H1 (cell line): ENCODE measurements around the gene PLCL2. TPM values are rescaled to one million over a fixed set of nuclear protein-coding genes. Genes with fewer than 3 reads are reported as not detected.

Experiments used
- CTCF ChIA-PET: fragments of 300-600 bp; sonication (Branson Sonifier 250); formaldehyde crosslinking; loops from one replicate; lab custom pipeline; 2021; ENCODE audit not compliant: partially characterized antibody; lab: Charles Lee
- POLR2A ChIA-PET: fragments of 300-600 bp; sonication (Branson Sonifier 250); formaldehyde crosslinking; loops from one replicate; lab custom pipeline; 2021; ENCODE audit warnings: inconsistent platforms; ENCODE audit not compliant: partially characterized antibody; lab: Charles Lee
- DNase-seq, 2 experiments: peaks; one replicate each; pipeline versions ENCODE4 v3.0.0 to v3.0.0-alpha.2; 2010 to 2022; ENCODE audit warnings: low spot score in 2 of 2, low read depth in 1 of 2, mixed read lengths in 1 of 2
- FAIRE-seq: peaks from 2 replicates; lab custom pipeline; 2011; peaks lifted over from hg19 to GRCh38; lab: Jason Lieb, UNC
- H2AFZ ChIP-seq: 2 replicates; pipeline ENCODE4 v1.8.1; 2012; ENCODE audit warnings: low read length, inconsistent platforms
- H2AK5ac ChIP-seq: 2 replicates; pipeline ENCODE4 v1.6.1; 2013; ENCODE audit warnings: low read depth, low read length
- H2BK120ac ChIP-seq: replicated peaks from 2 replicates; pipeline ENCODE3; 2013; ENCODE audit warnings: low read depth, low read length, inconsistent platforms
- H2BK12ac ChIP-seq: 2 replicates; pipeline ENCODE4 v1.6.1; 2013; ENCODE audit warnings: low read depth, low read length
- H2BK15ac ChIP-seq: 2 replicates; pipeline ENCODE4 v1.6.1; 2013; ENCODE audit warnings: low read length
- H2BK20ac ChIP-seq: 2 replicates; pipeline ENCODE4 v1.6.1; 2013; ENCODE audit warnings: low read length
- H2BK5ac ChIP-seq: 2 replicates; pipeline ENCODE4 v1.6.1; 2013; ENCODE audit warnings: low read depth, low read length
- H3K14ac ChIP-seq: 2 replicates; pipeline ENCODE4 v1.6.1; 2013; ENCODE audit warnings: inconsistent platforms; ENCODE audit not compliant: insufficient read length
- H3K18ac ChIP-seq: 2 replicates; pipeline ENCODE4 v1.6.1; 2013; ENCODE audit warnings: low read length; ENCODE audit errors: extremely low read depth
- H3K23ac ChIP-seq: 2 replicates; pipeline ENCODE4 v1.6.1; 2013; ENCODE audit warnings: inconsistent platforms; ENCODE audit not compliant: insufficient read length
- H3K23me2 ChIP-seq: 2 replicates; pipeline ENCODE4 v1.6.1; 2013; ENCODE audit warnings: low read depth, low read length
- H3K27ac ChIP-seq: 2 replicates; pipeline ENCODE4 v1.6.1; 2011; ENCODE audit warnings: low read depth, low read length, inconsistent platforms
- H3K27me3 ChIP-seq, 4 experiments: replicated peaks in 1 of 4; 1 replicate in 1 of 4; 2 replicates in 3 of 4; pipeline versions ENCODE4 v1.6.1 to v1.8.1; 2011 to 2013; ENCODE audit warnings: low read length in 3 of 4, mild to moderate bottlenecking in 3 of 4, inconsistent platforms in 2 of 4, mixed read lengths in 2 of 4, moderate library complexity in 1 of 4; ENCODE audit not compliant: control insufficient read depth in 3 of 4, insufficient read depth in 3 of 4; ENCODE audit errors: extremely low read depth in 1 of 4
- H3K36me3 ChIP-seq, 4 experiments: 2 replicates each; pipeline versions ENCODE4 v1.6.1 to v1.8.1; 2011 to 2013; ENCODE audit warnings: mild to moderate bottlenecking in 4 of 4, low read length in 3 of 4, moderate library complexity in 2 of 4, control low read depth in 1 of 4, inconsistent platforms in 1 of 4; ENCODE audit not compliant: insufficient read depth in 4 of 4, control insufficient read depth in 2 of 4
- H3K4ac ChIP-seq: replicated peaks from 2 replicates; pipeline ENCODE3; 2013; ENCODE audit warnings: low read length, low read depth, mixed read lengths, inconsistent platforms; ENCODE audit not compliant: insufficient read length
- H3K4me1 ChIP-seq, 4 experiments: replicated peaks in 1 of 4; 1 replicate in 1 of 4; 2 replicates in 3 of 4; pipeline versions ENCODE4 v1.6.1 to v1.8.1; 2011 to 2013; ENCODE audit warnings: low read length in 3 of 4, inconsistent platforms in 2 of 4, mixed read lengths in 1 of 4; ENCODE audit not compliant: insufficient read depth in 4 of 4, control insufficient read depth in 3 of 4
- H3K4me2 ChIP-seq, 2 experiments: 2 replicates each; pipeline versions ENCODE4 v1.6.1 to v1.8.1; 2011 to 2013; ENCODE audit warnings: low read depth in 2 of 2, low read length in 2 of 2, control low read depth in 1 of 2, inconsistent platforms in 1 of 2, mild to moderate bottlenecking in 1 of 2; ENCODE audit not compliant: insufficient read depth in 1 of 2
- H3K4me3 ChIP-seq, 4 experiments: fragments of 200-600, 300-600 bp in 1 of 4; sonication (generic), shearing (Covaris generic), sonication (Bioruptor Twin) in 1 of 4; 2 replicates each; pipeline versions ENCODE4 v1.5.1 to v1.8.1; 2011 to 2016; ENCODE audit warnings: low read length in 4 of 4, low read depth in 3 of 4, control low read depth in 2 of 4, inconsistent platforms in 2 of 4, mild to moderate bottlenecking in 2 of 4, mixed read lengths in 1 of 4, moderate library complexity in 1 of 4; ENCODE audit not compliant: insufficient read depth in 2 of 4; ENCODE audit errors: extremely low read depth in 1 of 4
- H3K56ac ChIP-seq: replicated peaks from 2 replicates; pipeline ENCODE3; 2013; ENCODE audit warnings: low read depth, mild to moderate bottlenecking, mixed read lengths, low read length, inconsistent platforms; ENCODE audit not compliant: insufficient read length
- H3K79me1 ChIP-seq: 2 replicates; pipeline ENCODE4 v1.6.1; 2013; ENCODE audit warnings: low read depth, low read length, control low read depth
- H3K79me2 ChIP-seq, 2 experiments: 2 replicates each; pipeline versions ENCODE4 v1.6.1 to v1.8.1; 2012 to 2013; ENCODE audit warnings: low read length in 2 of 2, mild to moderate bottlenecking in 2 of 2, inconsistent platforms in 1 of 2; ENCODE audit not compliant: insufficient read depth in 2 of 2, control insufficient read depth in 1 of 2
- H3K9ac ChIP-seq, 4 experiments: replicated peaks in 1 of 4; 1 replicate in 1 of 4; 2 replicates in 3 of 4; pipeline versions ENCODE4 v1.6.1 to v1.8.1; 2011 to 2013; ENCODE audit warnings: low read depth in 3 of 4, low read length in 3 of 4, control low read depth in 2 of 4, mild to moderate bottlenecking in 2 of 4, moderate library complexity in 2 of 4, inconsistent platforms in 1 of 4; ENCODE audit errors: extremely low read depth in 1 of 4
- H3K9me3 ChIP-seq, 2 experiments: 2 replicates each; pipeline versions ENCODE4 v1.6.1 to v1.8.1; 2012 to 2013; ENCODE audit warnings: mild to moderate bottlenecking in 2 of 2, moderate library complexity in 2 of 2, control low read depth in 1 of 2, inconsistent platforms in 1 of 2, low read depth in 1 of 2, low read length in 1 of 2, mixed read lengths in 1 of 2; ENCODE audit not compliant: insufficient read depth in 2 of 2
- H4K20me1 ChIP-seq, 2 experiments: replicated peaks in 1 of 2; 2 replicates each; pipeline versions ENCODE3 to v1.8.1; 2011 to 2013; ENCODE audit warnings: inconsistent platforms in 2 of 2, low read length in 2 of 2, mild to moderate bottlenecking in 1 of 2; ENCODE audit not compliant: insufficient read depth in 2 of 2, control insufficient read depth in 1 of 2
- H4K5ac ChIP-seq: 2 replicates; pipeline ENCODE4 v1.6.1; 2013; ENCODE audit warnings: low read length, low read depth, mixed read lengths, inconsistent platforms; ENCODE audit not compliant: insufficient read length
- H4K8ac ChIP-seq: 2 replicates; pipeline ENCODE4 v1.8.0; 2013; ENCODE audit warnings: mild to moderate bottlenecking, moderate library complexity, low read length, inconsistent platforms; ENCODE audit not compliant: insufficient read depth; ENCODE audit errors: extremely low read depth
- H4K91ac ChIP-seq: replicated peaks from 2 replicates; pipeline ENCODE3; 2013; ENCODE audit warnings: low read length, mixed read lengths, inconsistent platforms; ENCODE audit not compliant: insufficient read length
- RFX5 ChIP-seq: IDR thresholded peaks from 2 replicates; pipeline ENCODE4 v1.6.1; 2011; ENCODE audit warnings: low read depth, low read length, improper control_type of control experiment, borderline replicate concordance
- RNF2 ChIP-seq: fragments of 200-900, 300-1000 bp; sonication (generic); IDR thresholded peaks from 2 replicates; pipeline ENCODE4 v1.7.1; 2016; ENCODE audit warnings: borderline replicate concordance, low read depth, mild to moderate bottlenecking, antibody characterized with exemption, low read length; ENCODE audit not compliant: poor library complexity, severe bottlenecking; ENCODE audit errors: missing control alignments
- WGBS, 2 experiments: shearing (Covaris generic) in 1 of 2; methylation state at CpG; one replicate each; pipeline versions ENCODE4 v1.1.6 to v1.1.7; 2013 to 2015; ENCODE audit warnings: low lambda C conversion rate in 2 of 2, mixed read lengths in 2 of 2, inconsistent platforms in 1 of 2, low coverage in 1 of 2, missing lambda C conversion rate in 1 of 2; ENCODE audit not compliant: insufficient replicate concordance in 2 of 2, insufficient coverage in 1 of 2, insufficient read length in 1 of 2; ENCODE audit errors: extremely low coverage in 1 of 2, missing lambda C conversion rate in 1 of 2; 5-methylcytosine and 5-hydroxymethylcytosine counted together
- polyA plus RNA-seq, 7 experiments: library from polyadenylated mRNA; depleted of rRNA in 3 of 7; stranded (reverse) in 5 of 7; unstranded in 2 of 7; fragments of >200 nt in 5 of 7; fragments of 200-250 nt in 2 of 7; gene quantifications; 1 replicate in 5 of 7; 2 replicates in 1 of 7; 4 replicates in 1 of 7; pipeline versions ENCODE4 v1.2.1 to v1.2.3, GENCODE V29; 2011 to 2013; ENCODE audit warnings: missing spikeins in 2 of 7, mixed read lengths in 2 of 7
- total RNA-seq: library from RNA; stranded (reverse); fragmentation: NEBNext Ultra II Directional; extraction: Animal tissue kit (Norgen Biotek cat#: 25700); gene quantifications from 2 replicates; pipeline ENCODE4 v1.2.1, GENCODE V29; 2021

PLCL2 gene
- total and polyA plus RNA-seq, 2 of the 8 experiments (the other 6 are each of a cell fraction or from before 2014, with no cell fraction given): 3.5 to 6.8 TPM

DNA sequence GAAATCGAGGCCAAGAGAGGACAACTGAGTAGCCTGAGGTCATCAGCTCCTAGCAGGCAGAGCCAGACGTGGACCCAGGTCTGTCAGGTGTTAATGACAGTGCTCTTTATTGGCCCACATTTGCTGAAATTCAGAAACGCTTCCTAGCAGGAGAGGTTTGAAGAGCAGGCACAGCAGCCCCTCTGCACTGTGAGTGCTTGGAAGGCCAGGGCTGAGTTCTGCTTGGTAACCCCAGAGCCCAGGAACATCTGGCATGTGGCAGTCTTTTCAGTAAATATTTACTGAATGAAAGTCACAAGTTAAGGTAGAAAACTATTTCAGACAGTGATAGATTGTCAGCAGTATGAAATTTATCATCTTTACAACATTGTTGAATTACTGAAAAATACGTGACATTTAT is 102.4 kb downstream of the PLCL2 start:
- POLR2A ChIA-PET: no interaction called here
- WGBS, 2 experiments: 78% methylated on average over 4 of the region's 4 CpGs; no CpG with 5 or more reads in 1 of the 2 experiments
- no peaks in the 10 kb centered on the region; a peak in 2 of 4 replicates for H3K79me2 ChIP-seq

More for the DNA sequence above, 102.4 kb downstream of the PLCL2 start:
- H3K79me1 ChIP-seq: no peaks in the 10 kb centered on the region; the same call in 1 of the 2 replicates
- no peak overlapping the region for H2AFZ ChIP-seq
- H3K36me3 ChIP-seq: no peaks in the 10 kb centered on the region
- no peak overlapping the region for H2BK5ac ChIP-seq
- DNase-seq (no peak), FAIRE-seq (no peak)
- H4K8ac ChIP-seq: no peak overlapping the region
- H3K9ac ChIP-seq: no peak overlapping the region
- H3K9me3 ChIP-seq: no peaks in the 10 kb centered on the region
- peak overlapping the region; percentile 57 for H4K91ac ChIP-seq
- no peak overlapping the region for H3K56ac ChIP-seq
- CTCF ChIA-PET: interaction anchor here (0.6 to 1.6 kb wide), 3 partner anchors 8 to 278 kb away, joined by 3 to 6 read pairs (median 3); no protein-coding TSS in a partner anchor
- no peak overlapping the region for H3K4ac ChIP-seq
- no peak overlapping the region for H4K5ac ChIP-seq
- no peak overlapping the region for H2BK20ac ChIP-seq
- no peak overlapping the region for H3K4me3 ChIP-seq
- H3K18ac ChIP-seq: no peak overlapping the region
- H3K14ac ChIP-seq: no peak overlapping the region
- H2AK5ac ChIP-seq: no peak overlapping the region
- peaks cover 0 to 6% of the 10 kb centered on the region in 2 experiments for H4K20me1 ChIP-seq
- no peaks in the 10 kb centered on the region for H3K23me2 ChIP-seq
- H3K27me3 ChIP-seq: peaks cover 0 to 1% (median 0%) of the 10 kb centered on the region in 4 experiments; a peak in 1 of 7 replicates
- no peak overlapping the region for H3K23ac ChIP-seq
- H2BK15ac ChIP-seq: no peak overlapping the region
- H3K27ac ChIP-seq: no peak overlapping the region
- no peak overlapping the region for H3K4me2 ChIP-seq
- TF ChIP-seq RFX5 (no peak), RNF2 (no peak)
- TF ChIP-seq, all 59 proteins: peak for 0
- H2BK12ac ChIP-seq: no peak overlapping the region
- H2BK120ac ChIP-seq: no peak overlapping the region
- peaks cover 0 to 3% (median 0%) of the 10 kb centered on the region in 4 experiments; a peak in 1 of 7 replicates for H3K4me1 ChIP-seq
